ENCODE results near the gene EME2. TPM values are rescaled to one million over a fixed set of nuclear protein-coding genes. Genes with fewer than 3 reads are reported as not detected.

The EME2 gene
- total and polyA plus RNA-seq, 2 of the 13 experiments (the other 11 are each of a cell fraction or from before 2014, with no cell fraction given) = 4.4 to 7.6 TPM

GRCh38 chr16:1775846-1776671 is 3.4 kb downstream of the EME2 start:
- H3K4me2 ChIP-seq (ENCODE audit: low read depth, low read length) = no peak overlapping the region
- ATAC-seq (no peak), FAIRE-seq (no peak), DNase-seq (ENCODE audit: low spot score) (no peak)
- TF ChIP-seq ZNF33A (CRISPR knock-in tag; IDR thresholded peaks at IDR 0.05; ENCODE audit: borderline replicate concordance) (no peak), AGO2 (optimal IDR thresholded peaks at IDR 0.05; ENCODE audit: low read depth, low read length) (peak; percentile 16), NONO (IDR thresholded peaks at IDR 0.05) (no peak), NONO (CRISPR knock-in tag; conservative IDR thresholded peaks at IDR 0.05) (0 out of 2 replicates have a peak, but pooled peaks have one; percentile 1)
- H2AFZ ChIP-seq (ENCODE audit: low read length) = no peak overlapping the region
- no peaks in the 10 kb centered on the region for H3K9me3 ChIP-seq (ENCODE audit: low read length)
- POLR2A ChIA-PET = interaction anchor here (3.8 kb wide), 1 partner anchor 48 kb away, joined by 10 read pairs; no protein-coding TSS in a partner anchor
- no TSS peak for BruUV-seq (replicated peaks)
- CTCF ChIA-PET (ENCODE audit: low intra/inter-chr PET ratio, low total read pairs) = no interaction called here
- H3K36me3 ChIP-seq (replicated peaks in 1 of 2; ENCODE audit: control insufficient read depth in 1 of 2, insufficient read depth in 2 of 2, low read length in 2 of 2) = peaks cover 5 to 13% of the 10 kb centered on the region in 2 experiments; a peak in 3 of 5 replicates
- H3K27ac ChIP-seq (ENCODE audit: extremely low read length, insufficient read depth, low read length) = no peak overlapping the region
- H3K79me2 ChIP-seq (ENCODE audit: insufficient read depth, low read length) = peaks cover 30% of the 10 kb centered on the region
- H3K9ac ChIP-seq (ENCODE audit: insufficient read depth, low read depth, low read length) = no peak overlapping the region
- 94% methylated on average over 9 of the region's 28 CpGs for WGBS (ENCODE audit: low lambda C conversion rate)
- H4K20me1 ChIP-seq (ENCODE audit: insufficient read depth, low read length) = no peaks in the 10 kb centered on the region
- peaks cover 20% of the 10 kb centered on the region for H3K4me1 ChIP-seq (ENCODE audit: insufficient read depth, low read length)
- in situ Hi-C loops (cut with HindIII; ENCODE audit: extremely low pct_ligation_motif_present, low pct_unique_long_range_greater_than_20kb) (no loop called here), intact Hi-C loops (cut with micrococcal nuclease; ENCODE audit: unreplicated experiment) (no loop called here)
- no peak overlapping the region for H3K4me3 ChIP-seq (replicated peaks in 1 of 3; ENCODE audit: insufficient read depth in 1 of 3, low read depth in 2 of 3, low read length in 3 of 3)
- no peaks in the 10 kb centered on the region; a peak in 2 of 5 replicates for H3K27me3 ChIP-seq (ENCODE audit: control insufficient read depth in 1 of 2, insufficient read depth in 2 of 2, low read length in 2 of 2)

GRCh38 chr16:1776672-1776955 is 4.0 kb downstream of the EME2 start:
- no peak for FAIRE-seq
- Histone ChIP-seq H4K20me1 (ENCODE audit: insufficient read depth, low read length) (no peaks in the 10 kb centered on the region), H3K9me3 (ENCODE audit: low read length) (no peaks in the 10 kb centered on the region), H3K27ac (ENCODE audit: extremely low read length, insufficient read depth, low read length) (no peak overlapping the region), H3K79me2 (ENCODE audit: insufficient read depth, low read length) (peaks cover 30% of the 10 kb centered on the region), H3K4me3 (replicated peaks in 1 of 3; ENCODE audit: insufficient read depth in 1 of 3, low read depth in 2 of 3, low read length in 3 of 3) (no peak overlapping the region), H3K4me1 (ENCODE audit: insufficient read depth, low read length) (peaks cover 24% of the 10 kb centered on the region), H3K9ac (ENCODE audit: insufficient read depth, low read depth, low read length) (no peak overlapping the region), H3K36me3 (replicated peaks in 1 of 2; ENCODE audit: control insufficient read depth in 1 of 2, insufficient read depth in 2 of 2, low read length in 2 of 2) (peaks cover 5 to 13% of the 10 kb centered on the region in 2 experiments; a peak in 3 of 5 replicates), H2AFZ (ENCODE audit: low read length) (no peak overlapping the region), H3K4me2 (ENCODE audit: low read depth, low read length) (no peak overlapping the region), H3K27me3 (ENCODE audit: control insufficient read depth in 1 of 2, insufficient read depth in 2 of 2, low read length in 2 of 2) (no peaks in the 10 kb centered on the region; a peak in 2 of 5 replicates)
- in situ Hi-C loops (cut with HindIII; ENCODE audit: extremely low pct_ligation_motif_present, low pct_unique_long_range_greater_than_20kb) (no loop called here), intact Hi-C loops (cut with micrococcal nuclease; ENCODE audit: unreplicated experiment) (no loop called here)
- 96% methylated on average over 13 of the region's 13 CpGs for WGBS (ENCODE audit: low lambda C conversion rate)
- CTCF ChIA-PET (ENCODE audit: low intra/inter-chr PET ratio, low total read pairs) = no interaction called here
- no peak for DNase-seq (ENCODE audit: low spot score)
- no TSS peak for BruUV-seq (replicated peaks)
- POLR2A ChIA-PET = interaction anchor here (3.8 kb wide), 1 partner anchor 47 kb away, joined by 10 read pairs; no protein-coding TSS in a partner anchor
- no peak for ATAC-seq
- TF ChIP-seq ZBTB4 (CRISPR knock-in tag; IDR thresholded peaks at IDR 0.05; ENCODE audit: borderline replicate concordance) (no peak), KDM6A (CRISPR knock-in tag; IDR thresholded peaks at IDR 0.05; ENCODE audit: low read depth) (no peak), BATF2 (CRISPR knock-in tag; IDR thresholded peaks at IDR 0.05) (no peak), HNRNPUL1 (IDR thresholded peaks at IDR 0.05; ENCODE audit: low read depth, low read length) (no peak), JUNB (CRISPR knock-in tag; IDR thresholded peaks at IDR 0.05; ENCODE audit: borderline replicate concordance) (no peak), MAX (IDR thresholded peaks at IDR 0.05) (no peak), HNRNPK (IDR thresholded peaks at IDR 0.05; ENCODE audit: low read depth, low read length, poor library complexity, severe bottlenecking) (no peak), ZNF564 (CRISPR knock-in tag; IDR thresholded peaks at IDR 0.05) (no peak), ZNF207 (IDR thresholded peaks at IDR 0.05; ENCODE audit: borderline replicate concordance) (no peak), CBX1 (IDR thresholded peaks at IDR 0.05; ENCODE audit: low read depth) (no peak), HOXA7 (CRISPR knock-in tag; IDR thresholded peaks at IDR 0.05) (no peak)

Data from HepG2 (cell line).